CD4-positive, alpha-beta T cell treated with Interleukin-15 for 1 hour (primary cell): ENCODE measurements around the gene FAM171A1.
"Not testable (repeated sequence)": the region's sequence is repeated elsewhere in the genome, so short reads cannot be mapped to it uniquely, and the experiment has no call there.

ENCODE experiments used
- DNase-seq: peaks from one replicate; pipeline ENCODE4 v3.0.0-alpha.2; 2020

FAM171A1 gene

GRCh38 chr10:15236340-15236739 lies 134.7 kb downstream of the FAM171A1 start:
- no peak for DNase-seq

- no peak for DNase-seq
Measured at GRCh38 chr10:15232279-15232678, 138.8 kb downstream of the FAM171A1 start.

GRCh38 chr10:15231426-15231825 lies 139.7 kb downstream of the FAM171A1 start:
- DNase-seq: no peak

DNA sequence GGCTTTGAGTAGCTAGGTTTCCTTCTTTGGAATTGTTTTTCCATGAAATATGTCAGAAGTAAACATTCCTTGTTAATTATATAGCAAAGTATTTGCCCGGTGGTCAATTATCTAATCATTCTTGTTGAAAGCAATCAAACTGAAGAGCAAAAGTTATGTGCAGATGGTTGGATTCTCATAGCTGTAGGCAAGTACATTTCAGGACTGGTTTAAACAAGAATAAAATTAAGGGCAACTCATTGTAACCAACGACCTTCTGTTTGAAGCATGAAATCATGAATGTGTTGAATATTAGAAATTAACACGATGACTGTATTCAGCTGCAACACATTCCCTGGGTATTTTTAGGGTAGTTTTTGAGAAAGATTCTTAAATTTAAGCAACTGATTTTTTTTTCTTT lies 140.8 kb downstream of the FAM171A1 start:
- no peak for DNase-seq

- DNase-seq: no peak
Measured at GRCh38 chr10:15229268-15229667, 141.8 kb downstream of the FAM171A1 start.

GRCh38 chr10:15228426-15228825 lies 142.7 kb downstream of the FAM171A1 start:
- no peak for DNase-seq

- no peak for DNase-seq
Measured at GRCh38 chr10:15227611-15228372, 143.3 kb downstream of the FAM171A1 start.

GRCh38 chr10:15225511-15225910 lies 145.6 kb downstream of the FAM171A1 start:
- no peak for DNase-seq

DNA sequence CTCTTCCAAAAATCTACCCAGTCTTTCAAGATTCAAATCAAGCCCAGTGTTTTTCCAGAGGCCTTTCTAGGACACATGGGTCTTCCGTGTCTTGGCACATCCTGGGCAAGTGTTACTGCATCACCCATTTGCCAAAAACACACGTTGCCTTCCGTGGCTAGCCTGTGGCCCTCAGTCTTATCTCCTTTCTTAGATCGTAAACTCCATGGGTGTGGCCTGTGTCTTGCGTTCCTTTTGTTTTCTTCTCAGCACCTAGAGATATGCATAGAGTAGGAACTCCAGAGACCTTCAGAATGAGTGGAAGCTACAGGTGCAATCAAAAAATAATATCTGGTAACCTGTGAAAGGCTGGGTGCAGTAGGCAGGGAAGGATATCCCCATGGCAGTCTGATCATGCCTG lies 146.1 kb downstream of the FAM171A1 start:
- no peak for DNase-seq

DNA sequence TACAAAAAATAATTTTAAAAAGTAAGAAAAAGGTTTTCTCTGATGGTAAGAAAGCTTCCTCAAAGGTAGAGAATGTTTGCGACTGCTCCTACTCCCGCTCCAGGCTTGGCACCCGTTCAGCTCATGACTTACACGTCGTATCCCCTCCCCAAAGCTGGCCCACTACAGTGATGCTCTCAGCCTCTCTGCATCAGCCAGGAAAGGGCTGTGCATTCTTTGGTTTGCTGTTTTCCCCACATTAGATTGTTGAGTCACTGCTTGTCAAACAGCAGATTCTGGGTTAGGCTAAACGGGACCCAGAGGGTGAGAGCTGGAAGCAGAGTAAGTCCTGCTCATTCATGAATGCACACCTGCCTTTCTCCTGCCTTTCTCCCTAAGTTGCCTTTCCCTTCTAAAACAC lies 147.9 kb downstream of the FAM171A1 start:
- no peak for DNase-seq

- DNase-seq: no peak
Measured at GRCh38 chr10:15222511-15222910, 148.6 kb downstream of the FAM171A1 start.

DNA sequence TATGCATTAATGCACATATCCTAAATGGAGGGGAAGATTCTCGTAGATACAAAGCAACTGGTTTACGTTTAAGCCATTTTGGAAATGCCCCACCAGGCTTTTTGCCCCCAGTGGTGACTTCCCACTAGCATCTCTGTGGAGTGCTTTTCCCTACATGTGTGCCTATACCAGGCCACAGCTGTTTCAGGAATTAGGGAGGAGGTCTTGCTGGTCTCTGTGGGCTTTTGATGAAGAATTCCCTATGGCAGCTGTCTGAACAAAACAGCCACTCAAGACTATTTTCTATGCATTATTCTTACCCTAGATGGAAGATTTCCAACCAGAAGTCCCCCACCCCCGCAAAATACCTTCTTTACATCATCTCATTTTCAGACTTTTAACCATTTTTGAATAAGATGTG lies 150.6 kb downstream of the FAM171A1 start:
- DNase-seq: no peak

DNA sequence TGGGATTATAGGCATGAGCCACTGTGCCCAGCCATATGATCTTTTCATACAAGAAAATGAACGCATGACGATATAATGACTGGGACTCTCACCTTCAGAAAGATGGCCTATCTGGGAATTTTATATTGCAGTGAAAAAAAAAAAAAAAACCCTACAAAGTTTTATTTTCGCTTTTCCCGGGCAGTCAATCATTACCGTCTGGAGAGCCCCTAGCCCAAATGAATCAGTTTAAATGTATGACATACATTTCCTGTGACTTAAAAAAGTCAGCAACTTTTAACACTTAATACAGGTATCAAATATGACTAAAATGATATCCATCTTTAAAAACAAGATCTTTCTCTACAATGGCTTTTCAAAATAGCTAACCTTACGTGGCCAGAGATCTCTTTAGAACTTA lies 154.4 kb downstream of the FAM171A1 start:
- DNase-seq: no peak

DNA sequence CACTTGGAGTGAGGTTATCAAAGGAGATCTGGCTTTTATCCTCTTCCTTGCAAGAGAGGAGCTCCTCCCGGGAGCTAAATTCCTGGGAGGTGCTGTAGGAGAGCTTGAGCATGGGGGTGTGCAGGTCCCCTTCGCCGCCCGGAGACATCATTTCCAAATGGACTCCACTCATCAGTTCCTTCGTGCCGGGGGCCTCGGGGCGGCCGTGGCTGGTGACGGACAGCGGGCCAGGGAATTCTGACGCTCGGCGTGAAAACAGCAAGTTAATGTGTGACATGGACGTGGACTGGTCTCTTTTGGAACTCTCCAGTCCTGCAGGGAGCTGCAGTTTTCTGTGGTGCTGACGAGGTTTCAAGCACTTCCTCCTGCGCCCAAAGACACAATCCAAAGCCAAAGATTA lies 156.9 kb downstream of the FAM171A1 start:
- DNase-seq: no peak

DNA sequence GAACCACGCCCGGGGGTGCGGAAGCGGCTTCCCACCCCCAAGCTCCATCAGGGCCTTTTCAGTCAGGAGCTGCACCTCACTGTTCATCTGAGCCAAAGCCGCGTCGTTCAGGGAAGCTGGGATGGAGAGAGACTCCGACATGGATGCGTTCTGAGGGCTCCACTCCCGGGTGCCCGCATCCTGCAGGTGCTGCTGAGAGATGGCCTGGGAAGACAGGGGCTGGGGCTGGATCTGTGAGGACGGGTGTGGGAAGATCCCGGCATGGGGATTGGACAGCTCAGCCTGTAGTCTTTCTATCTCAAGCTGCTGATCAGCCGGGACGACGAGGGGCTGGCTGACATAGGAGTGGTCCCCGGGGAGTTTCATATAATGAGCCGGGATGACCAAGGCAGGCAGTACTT lies 157.6 kb downstream of the FAM171A1 start:
- no peak for DNase-seq

- no peak for DNase-seq
Measured at GRCh38 chr10:15211464-15211979, 159.6 kb downstream of the FAM171A1 start.

DNA sequence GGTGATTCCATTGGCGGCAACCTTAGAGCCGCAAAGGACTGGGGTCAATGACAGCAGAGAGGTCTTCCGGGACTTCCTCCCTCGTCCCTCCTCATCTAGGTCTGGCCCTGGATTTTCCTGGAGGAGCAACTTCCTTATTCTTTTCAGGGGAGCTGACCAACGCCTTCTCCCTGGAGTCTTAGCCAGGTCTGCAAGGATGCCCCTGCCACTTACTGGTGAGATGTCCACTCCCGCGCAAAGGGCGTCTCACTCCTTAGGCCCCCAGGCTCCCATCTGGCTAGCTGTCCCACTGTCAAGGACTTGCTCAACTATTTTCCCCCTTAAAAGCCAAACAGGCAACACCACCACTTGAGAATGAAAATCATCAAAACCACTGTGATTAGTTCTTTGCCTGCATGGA lies 160.6 kb downstream of the FAM171A1 start:
- DNase-seq: no peak

GRCh38 chr10:15209827-15210509 lies 161.1 kb downstream of the FAM171A1 start:
- peak; percentile 72 for DNase-seq

DNA sequence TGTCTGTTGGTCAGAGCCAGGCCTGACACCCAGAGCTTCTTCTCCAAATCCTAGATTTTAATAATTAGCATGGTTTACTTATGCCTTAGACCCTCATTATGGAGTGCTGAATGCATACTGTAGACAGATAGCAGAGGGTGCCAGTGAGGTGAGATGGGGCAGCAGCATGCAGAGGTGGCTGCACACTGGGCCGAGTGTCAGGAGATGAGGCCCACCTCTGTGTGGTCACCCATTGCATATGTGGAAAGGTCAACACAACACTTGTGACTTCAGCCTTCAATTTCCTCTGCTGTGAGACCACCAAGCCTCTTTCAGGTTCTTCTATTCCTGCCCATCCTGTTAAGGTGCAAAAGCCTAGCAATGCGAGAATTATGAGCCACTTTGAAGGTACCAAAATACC lies 162.9 kb downstream of the FAM171A1 start:
- no peak for DNase-seq

GRCh38 chr10:15207410-15207809 lies 163.7 kb downstream of the FAM171A1 start:
- not testable (repeated sequence) for DNase-seq

DNA sequence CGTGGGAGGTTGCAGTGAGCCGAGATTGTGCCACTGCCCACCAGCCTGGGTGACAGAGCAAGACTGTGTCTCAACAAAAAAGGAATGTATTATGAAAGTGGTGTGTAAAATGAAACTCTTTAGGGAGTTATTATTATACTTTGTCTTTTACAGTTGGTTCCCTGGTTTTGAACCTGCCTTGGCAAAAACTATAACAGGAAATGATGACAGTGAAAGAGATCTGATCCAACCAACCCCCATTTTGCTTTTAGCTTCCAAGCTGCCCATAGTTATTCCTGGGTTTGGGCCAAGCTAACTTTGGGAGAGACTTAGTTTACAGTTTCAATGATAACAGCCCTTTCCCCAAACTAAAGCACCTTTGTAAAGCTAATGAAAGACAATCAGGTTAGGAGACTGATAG lies 168.4 kb downstream of the FAM171A1 start:
- no peak for DNase-seq

DNA sequence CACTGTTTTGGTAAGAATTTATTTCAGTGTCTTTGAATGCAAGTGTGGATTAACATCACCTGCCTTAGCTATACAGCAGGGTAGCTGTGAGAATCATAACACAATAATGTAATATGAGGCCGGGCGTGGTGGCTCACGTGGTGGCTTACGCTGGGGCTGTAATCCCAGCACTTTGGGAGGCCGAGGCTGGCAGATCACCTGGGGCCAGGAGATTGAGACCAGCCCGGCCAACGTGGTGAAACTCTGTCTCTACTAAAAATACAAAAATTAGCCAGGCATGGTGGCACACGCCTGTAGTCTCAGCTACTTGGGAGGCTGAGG lies 168.8 kb downstream of the FAM171A1 start:
- not testable (repeated sequence) for DNase-seq

DNA sequence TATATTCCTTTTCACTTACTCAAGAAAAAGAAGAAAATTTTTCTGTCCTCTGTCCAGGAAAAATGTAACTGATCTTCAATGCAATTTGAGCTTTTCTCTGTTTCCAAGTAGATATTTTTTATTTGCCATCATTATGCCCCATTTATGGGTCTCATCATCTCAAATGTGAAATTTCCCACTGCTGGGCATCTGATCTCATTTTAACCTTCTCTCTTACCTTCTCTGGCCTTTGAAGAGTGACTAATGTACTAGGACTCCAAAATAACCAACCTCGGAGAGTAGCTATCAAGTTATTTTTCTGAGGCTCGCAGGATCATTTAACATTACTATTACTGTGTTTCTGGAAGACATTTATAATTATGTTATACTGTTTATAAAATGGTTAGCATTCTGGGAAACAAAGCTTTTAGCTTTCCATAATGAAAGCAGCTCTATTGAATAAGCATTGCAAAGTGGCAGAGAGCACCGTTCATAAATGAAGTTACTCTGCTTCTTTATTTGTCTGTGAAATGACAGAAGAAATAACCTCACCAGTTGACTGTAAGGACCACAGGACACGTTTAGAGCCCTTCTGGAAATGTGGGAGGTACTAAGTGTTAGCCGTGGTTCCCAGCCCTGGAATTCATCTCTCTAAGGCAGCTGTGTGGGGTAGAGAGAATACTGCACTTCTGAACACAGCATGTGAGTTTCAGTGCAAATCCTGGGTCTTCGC lies 169.3 kb downstream of the FAM171A1 start:
- DNase-seq: no peak

GRCh38 chr10:15200626-15201025 lies 170.5 kb downstream of the FAM171A1 start:
- DNase-seq: no peak
